H1 (cell line): ENCODE data around the gene CACNA1C. TPM values are rescaled to one million over a fixed set of nuclear protein-coding genes. Genes with fewer than 3 reads are reported as not detected.

Experiments used
- CHD2 ChIP-seq: IDR thresholded peaks from 2 replicates; pipeline ENCODE4 v1.6.1; 2012; ENCODE audit warnings: low read length, improper control_type of control experiment
- GTF2F1 ChIP-seq: IDR thresholded peaks from 2 replicates; pipeline ENCODE4 v1.6.1; 2012; ENCODE audit warnings: low read depth, low read length, improper control_type of control experiment, borderline replicate concordance
- POLR2A ChIP-seq, 2 experiments: IDR thresholded peaks; 1 replicate in 1 of 2; 2 replicates in 1 of 2; pipeline ENCODE4 v1.6.1; 2011; ENCODE audit warnings: low read depth in 2 of 2, low read length in 2 of 2, mild to moderate bottlenecking in 2 of 2; ENCODE audit errors: control extremely low read depth in 1 of 2
- RNF2 ChIP-seq: fragments of 200-900, 300-1000 bp; sonication (generic); IDR thresholded peaks from 2 replicates; pipeline ENCODE4 v1.7.1; 2016; ENCODE audit warnings: borderline replicate concordance, low read depth, mild to moderate bottlenecking, antibody characterized with exemption, low read length; ENCODE audit not compliant: poor library complexity, severe bottlenecking; ENCODE audit errors: missing control alignments
- RXRA ChIP-seq: IDR thresholded peaks from 2 replicates; pipeline ENCODE4 v1.6.1; 2011; ENCODE audit warnings: low read depth, mild to moderate bottlenecking, low read length, moderate library complexity; ENCODE audit not compliant: insufficient read depth
- TCF12 ChIP-seq: IDR thresholded peaks from 2 replicates; pipeline ENCODE4 v1.6.1; 2011; ENCODE audit warnings: low read depth, mild to moderate bottlenecking, low read length
- TEAD4 ChIP-seq: IDR thresholded peaks from 2 replicates; pipeline ENCODE4 v1.6.1; 2012; ENCODE audit warnings: low read depth, low read length, inconsistent platforms, mixed read lengths
- polyA plus RNA-seq, 7 experiments: library from polyadenylated mRNA; depleted of rRNA in 3 of 7; stranded (reverse) in 5 of 7; unstranded in 2 of 7; fragments of >200 nt in 5 of 7; fragments of 200-250 nt in 2 of 7; gene quantifications; 1 replicate in 5 of 7; 2 replicates in 1 of 7; 4 replicates in 1 of 7; pipeline versions ENCODE4 v1.2.1 to v1.2.3, GENCODE V29; 2011 to 2013; ENCODE audit warnings: missing spikeins in 2 of 7, mixed read lengths in 2 of 7
- total RNA-seq: library from RNA; stranded (reverse); fragmentation: NEBNext Ultra II Directional; extraction: Animal tissue kit (Norgen Biotek cat#: 25700); gene quantifications from 2 replicates; pipeline ENCODE4 v1.2.1, GENCODE V29; 2021

CACNA1C gene
- total and polyA plus RNA-seq, 2 of the 8 experiments (the other 6 are each of a cell fraction or from before 2014, with no cell fraction given) = 1.3 TPM

- TF ChIP-seq GTF2F1 = no peak
- TF ChIP-seq RXRA = no peak
- TF ChIP-seq RNF2 = no peak
- TF ChIP-seq CHD2 = no peak
- no peak for TF ChIP-seq POLR2A (IDR thresholded peaks at IDR 0.05; ENCODE audit: control extremely low read depth in 1 of 2, low read depth in 2 of 2, low read length in 2 of 2)
- TF ChIP-seq TCF12 = no peak
- TF ChIP-seq TEAD4 = no peak
- TF ChIP-seq, all 59 proteins: peak for 0
Measured at GRCh38 chr12:2353281-2353680, 300.5 kb downstream of the CACNA1C start (continued).
